HG02943 (cell line): ENCODE results near the gene SND1.

Source experiments
- ATAC-seq: cut with Tn5 transposase; IDR thresholded peaks from one replicate; pipeline ENCODE4 v1.9.1; 2021; ENCODE audit warnings: mild to moderate bottlenecking, low read depth, moderate library complexity; ENCODE audit not compliant: unreplicated experiment

Gene SND1

DNA sequence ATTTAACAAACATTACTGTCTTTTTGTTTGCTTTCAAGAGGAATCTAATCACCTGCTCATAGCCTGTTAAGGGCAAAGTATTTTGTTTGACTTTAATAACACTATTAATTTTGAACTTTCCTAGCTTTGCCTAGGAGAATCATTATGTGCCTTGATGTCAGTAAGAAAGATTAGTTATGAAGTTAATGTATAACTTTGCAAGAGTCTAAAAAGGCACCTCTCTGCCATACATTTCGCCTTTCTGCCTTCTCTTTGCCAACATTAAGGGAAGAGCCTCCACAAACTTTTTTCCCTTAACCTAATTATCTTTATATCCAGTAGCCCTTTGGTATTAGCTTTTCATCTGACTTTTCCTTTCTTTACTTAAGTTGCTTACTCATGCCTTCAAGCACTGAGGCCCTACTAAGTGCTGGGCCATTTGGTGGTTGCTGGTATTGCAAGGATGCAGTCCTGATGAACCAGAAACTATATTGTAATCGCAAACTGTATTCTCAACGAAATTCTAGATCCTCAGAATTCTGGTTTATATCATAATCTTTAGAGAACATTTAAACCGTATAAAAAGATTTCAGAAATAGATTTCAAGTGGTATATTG, 108.5 kb downstream of the SND1 start:
- ATAC-seq = no peak

DNA sequence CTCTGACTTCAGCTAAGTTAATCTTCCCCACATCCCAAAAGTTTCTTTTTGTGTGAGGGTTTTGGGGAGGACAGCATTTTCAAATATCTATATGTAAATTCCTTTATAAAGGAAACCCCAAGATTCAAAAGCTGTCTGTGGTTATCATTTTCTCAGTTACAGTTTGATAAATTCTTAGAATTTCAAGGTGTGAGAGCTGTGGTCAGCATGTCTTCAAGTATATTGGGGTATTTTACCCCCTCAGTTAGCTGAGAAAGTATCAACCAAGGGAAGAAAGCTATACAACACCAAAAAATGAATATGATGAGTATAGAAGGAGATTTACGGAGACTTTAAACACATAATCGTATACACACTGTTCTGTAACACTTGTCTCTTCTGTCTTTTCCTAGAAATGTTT, 109.2 kb downstream of the SND1 start:
- no peak for ATAC-seq

DNA sequence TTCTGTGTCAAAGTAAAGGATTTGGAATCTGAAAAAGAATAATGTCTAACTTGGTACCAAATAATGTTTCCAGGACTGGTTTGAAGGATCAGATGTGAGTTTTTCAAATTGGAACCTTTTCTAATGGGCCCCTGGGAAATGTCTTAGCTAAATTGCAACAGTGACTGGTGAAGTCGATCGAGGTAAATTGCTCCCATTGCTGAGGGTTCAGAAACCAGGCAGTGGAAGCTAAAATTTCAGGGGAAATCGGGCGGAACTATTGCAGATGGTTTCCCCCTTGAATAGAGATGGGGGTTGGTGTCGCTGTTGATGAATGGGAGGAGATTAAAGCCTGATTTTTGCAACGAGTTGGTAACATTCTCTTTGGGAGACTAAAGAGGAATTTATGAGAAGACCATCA, 112.7 kb downstream of the SND1 start:
- no peak for ATAC-seq

DNA sequence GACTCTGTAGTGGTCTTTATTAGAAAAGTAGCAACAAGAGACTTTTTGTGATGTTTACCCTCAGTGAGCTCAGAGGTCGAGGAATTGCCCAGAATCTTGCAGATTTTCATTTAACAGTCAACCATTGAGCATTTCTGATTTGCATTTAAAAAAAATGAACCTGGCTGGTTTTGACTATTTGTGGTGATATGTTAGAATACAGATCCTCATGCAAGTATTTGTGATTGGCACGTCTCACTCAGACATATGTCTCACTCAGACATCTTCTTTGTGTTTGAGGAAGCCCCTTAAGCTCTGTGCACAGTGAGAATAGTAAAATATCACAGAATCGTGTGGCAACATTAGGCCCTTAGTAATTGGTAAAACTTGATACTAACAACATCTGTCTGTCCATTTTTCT, 113.2 kb downstream of the SND1 start:
- no peak for ATAC-seq

DNA sequence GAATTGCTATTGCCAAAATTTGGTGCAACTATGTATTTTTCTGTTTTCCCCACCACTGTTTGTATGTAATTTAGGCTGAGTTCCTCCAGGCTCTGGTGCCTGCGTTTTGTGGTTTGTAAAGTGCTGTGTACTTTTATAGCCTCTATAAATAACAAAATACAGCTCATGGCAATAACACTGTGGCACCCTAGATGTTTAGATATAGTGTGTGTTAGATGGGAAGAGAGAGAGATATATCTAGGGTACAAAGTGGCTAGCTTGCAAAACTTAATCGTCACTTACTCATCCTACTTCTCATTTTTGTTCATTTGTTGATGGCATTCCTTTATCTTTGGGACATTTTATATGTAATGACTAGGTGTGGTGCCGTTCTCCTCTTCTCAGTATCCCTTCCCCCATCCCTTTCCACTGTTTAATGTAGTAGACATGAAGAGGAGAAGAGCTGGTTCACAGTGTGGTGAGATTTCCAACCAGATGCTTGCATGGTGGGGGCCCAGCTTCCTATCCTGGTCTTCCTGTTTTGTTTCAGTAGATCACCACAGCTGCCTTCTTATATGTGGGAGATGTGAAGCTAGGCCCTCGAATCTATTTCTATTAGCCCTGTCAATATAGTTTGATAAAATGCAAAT, 115.0 kb downstream of the SND1 start:
- ATAC-seq = no peak

DNA sequence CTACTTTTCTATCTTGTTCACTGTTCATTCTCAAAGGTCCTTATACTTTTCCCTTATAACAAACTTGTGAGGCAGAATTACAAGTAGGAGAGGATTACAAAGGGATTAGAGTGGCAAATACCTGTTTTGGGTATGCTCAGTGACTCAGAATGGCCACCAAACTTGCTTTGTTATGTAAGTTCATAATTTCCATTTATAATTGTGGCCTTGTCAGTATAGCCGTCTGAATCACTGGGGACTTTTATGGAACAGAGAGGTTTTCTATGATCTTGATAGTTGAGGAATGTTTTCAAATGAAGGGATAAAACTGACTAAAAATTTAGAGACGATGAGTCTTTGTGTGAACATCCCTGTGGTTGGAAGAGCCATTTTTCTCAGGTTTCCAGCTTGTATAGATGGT, 116.2 kb downstream of the SND1 start:
- ATAC-seq = no peak

DNA sequence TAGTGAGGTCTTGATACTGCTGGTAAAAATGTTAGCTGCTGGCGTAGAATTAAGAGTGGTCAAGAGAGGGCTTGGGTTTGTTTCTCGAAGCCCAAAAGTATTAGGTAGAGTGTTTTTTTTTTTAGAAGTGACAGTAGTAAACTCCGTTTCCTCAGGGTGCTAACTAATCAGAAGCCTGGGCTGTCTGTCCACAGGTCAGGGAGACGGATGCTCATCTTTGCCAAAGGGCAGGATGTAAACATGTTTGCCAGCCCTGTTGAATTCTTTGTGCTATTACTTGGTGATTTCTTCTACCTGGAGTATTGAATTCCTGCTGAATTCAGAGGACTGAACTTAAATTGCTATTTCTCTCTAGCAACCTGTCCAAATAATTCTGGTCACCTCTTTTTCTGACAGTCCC, 117.1 kb downstream of the SND1 start:
- no peak for ATAC-seq

DNA sequence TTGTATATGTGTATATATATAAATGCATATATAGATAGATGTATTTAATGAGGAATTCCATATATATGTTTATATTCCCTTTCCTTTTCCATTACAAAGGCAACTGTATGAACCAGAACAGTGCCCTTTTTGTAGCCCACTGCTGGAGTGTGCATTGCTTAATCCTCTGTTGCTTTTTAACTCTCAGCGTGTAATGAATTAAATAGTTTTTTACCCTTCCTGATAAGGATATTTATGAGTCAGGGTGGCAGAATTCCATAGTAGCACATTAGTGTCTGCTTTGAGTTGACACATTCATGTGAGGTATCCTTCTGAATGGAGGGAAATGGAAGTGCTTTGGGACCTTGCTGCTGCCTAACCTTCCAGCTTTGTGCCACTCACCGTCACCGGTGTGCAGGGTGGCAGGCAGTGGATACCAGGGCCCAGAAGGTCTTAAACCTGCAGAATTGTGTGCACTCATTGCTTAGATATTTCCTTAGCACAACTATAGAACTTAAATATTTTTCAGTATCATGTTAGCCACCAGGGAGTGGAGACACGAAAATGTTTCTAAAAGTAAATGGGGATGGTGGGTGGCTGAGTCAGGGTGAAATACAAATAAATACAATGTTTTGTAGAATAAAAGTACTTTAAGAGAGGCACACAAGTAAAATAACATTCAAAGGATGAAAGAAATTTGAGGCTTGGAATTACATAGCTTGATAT, 117.9 kb downstream of the SND1 start:
- no peak for ATAC-seq

DNA sequence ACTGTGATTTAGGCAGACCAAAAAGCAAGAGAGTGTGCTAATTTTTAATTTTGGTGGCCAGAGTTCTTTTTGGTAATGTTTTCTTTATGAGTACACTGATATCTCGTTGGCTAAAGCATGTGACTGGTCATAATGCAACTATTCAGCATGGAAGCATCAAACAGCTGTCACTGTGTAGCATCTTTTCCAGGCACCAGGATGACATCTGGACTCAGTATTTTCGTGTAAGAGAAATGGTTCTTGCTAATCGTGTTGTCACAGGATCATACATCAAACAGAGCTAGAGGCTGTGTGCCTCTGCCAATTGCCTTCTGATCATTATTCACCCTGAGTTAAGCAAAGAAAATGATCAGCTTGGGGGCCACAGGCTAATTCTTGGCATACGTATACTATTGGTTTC, 118.9 kb downstream of the SND1 start:
- no peak for ATAC-seq

DNA sequence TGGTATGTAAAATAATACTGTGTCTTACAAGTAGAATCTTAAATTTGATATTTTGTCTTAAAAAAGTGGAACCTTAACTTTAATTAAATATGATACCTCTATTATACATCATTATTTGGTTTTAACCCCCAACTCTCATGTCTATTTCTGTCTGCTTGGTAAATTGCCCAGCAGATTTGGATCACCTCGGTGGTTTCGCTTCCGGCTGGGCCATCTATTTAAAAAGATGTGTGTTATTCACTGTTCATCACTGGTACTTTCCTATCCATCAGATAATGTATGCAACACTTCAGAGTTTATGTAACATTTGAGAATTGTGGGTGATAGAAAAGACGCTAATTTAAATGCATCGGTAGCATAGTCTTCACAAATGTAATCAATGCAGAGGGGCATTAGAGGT, 119.7 kb downstream of the SND1 start:
- ATAC-seq = no peak

DNA sequence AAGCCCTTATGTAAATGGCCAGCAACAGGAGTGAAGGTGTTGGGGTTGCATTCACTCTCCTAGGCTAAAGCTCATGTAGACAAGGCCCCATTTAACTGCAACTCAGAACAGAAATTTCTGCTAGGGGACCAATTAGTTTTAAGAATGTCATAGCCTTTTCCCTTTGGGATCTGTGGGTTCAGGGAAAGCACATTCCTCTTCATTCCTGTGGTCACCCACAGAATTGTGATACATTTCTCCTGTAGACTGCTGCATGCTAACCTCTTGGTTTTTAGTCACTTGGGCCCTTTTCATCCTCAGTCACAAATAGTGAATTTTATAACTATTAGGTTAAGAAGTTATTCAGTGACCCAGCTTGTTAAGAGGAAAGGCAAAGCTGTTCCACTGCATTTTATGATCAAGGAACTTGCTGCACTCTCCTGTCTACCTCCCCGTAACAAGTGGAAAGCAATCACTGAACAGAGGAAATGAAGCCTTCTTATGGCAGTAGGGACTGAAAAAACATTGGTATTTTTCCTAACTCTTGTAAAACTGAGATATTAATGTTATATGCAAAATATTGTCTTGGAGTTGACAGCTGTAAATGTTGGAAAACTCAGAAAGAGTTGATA, 124.9 kb downstream of the SND1 start:
- ATAC-seq = no peak

DNA sequence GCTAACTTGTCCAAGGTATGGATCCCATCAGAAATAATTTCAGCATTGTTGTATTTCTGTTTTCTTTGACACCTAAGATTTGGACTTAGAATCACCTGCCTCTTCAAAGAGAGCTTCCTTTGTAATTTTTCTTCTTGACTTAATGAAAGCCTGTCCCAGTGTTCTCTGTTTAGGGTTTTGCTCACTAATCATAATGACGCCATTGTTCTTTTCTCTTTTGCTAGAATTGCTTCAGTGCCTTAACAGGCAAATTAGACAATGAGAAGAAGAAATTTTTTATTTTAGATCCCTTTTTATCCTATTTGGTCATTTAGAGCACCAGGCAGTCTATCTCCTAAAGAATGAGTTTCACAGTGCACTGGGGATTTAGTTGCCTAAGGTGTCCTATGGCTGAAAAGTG, 128.5 kb downstream of the SND1 start:
- ATAC-seq = no peak

DNA sequence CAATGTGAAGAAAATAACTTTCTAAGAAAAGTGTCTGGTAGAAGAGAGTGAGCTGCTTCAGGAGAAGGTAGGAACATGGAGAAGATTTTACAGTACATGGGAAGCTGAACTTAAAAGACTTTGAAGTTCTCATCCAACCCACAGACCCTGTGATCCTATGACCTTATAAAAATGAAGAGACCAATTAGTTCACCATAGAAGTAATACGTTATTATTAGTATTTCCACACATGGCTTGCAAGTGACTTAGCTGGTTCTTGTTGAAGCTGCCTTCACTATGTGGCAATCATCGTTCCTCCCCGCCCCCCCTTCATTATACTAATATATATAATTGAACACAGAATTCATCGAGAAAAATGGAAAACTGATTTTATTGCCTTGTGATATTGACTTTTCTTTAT, 129.1 kb downstream of the SND1 start:
- ATAC-seq = no peak

DNA sequence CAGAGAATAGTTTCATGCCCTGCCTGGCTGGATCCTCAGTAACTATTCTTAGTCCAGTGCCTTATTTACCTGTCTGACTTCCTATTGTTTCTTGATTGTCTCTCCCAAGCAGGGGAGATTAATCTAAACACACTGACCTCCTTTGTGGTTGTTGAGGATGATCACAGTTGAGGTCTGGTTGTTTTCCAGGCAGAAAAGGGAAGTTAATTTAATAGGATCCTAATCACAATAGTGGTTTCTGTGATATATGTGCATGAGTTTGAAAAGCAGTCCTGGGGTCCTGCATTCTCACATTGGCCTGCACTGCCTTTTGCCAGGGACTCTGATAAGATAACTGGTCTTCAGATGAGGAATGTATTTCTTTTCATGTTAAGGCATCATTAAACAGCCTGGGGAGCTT, 130.1 kb downstream of the SND1 start:
- ATAC-seq = no peak

DNA sequence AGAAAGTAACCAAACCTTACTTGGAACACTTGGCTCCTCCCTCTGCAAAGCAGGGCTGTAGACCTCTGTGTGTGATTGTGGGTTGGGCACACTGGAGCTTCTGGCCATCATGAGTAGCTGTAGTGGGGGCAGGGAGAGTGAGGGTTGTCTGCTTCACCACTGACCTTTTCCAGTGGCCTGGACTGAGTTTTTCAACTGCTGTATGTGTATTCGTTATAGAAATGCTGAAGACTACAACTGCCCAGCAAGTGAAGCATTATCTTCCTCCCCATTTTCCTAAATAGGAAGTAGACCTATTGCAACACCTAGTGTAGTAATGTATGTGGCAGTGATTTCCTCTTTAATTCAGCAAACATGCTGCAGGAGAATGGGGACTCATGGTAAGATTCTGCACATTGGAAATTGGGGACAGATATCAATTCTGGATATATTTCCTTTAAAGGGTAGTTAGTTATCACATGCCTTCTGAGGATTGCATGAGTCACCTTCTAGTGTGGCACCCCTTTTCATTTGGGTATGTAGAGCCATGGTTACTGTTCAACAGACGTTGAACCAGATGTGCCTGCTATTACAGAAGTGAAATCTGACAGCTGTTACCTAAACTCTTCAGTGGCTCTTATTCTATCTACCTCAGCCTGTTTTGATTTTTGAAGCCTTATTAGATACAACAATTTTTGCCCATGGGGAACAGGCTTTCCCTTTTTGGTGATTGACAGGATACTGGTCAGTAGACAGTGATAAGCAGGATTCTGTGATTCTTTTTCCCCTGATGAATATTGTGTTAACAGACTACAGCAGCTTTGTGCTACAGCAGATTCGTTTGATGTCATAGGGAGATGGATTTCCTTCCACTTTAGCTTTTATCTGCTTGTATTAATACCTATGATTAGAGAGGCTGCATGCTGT, 130.9 kb downstream of the SND1 start:
- ATAC-seq = peak; percentile 88

DNA sequence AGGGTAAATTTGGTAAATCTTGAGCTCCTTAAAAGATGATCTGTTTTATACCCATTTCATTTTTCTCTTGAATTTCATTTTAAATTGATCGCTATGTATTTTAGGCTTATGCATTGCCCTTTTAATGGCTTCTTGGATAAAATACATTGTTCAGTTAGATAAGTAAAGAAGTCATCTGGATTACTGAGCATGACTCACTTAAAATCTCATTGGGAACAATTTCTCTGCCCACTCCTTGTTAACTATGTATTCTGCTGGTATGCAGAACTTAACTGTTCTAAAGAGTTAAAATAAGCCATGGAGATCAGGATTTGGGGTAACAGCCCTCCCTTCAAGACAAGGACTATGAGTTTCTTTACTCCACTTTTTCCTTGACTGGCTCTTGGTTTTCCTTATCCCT, 134.2 kb downstream of the SND1 start:
- no peak for ATAC-seq

DNA sequence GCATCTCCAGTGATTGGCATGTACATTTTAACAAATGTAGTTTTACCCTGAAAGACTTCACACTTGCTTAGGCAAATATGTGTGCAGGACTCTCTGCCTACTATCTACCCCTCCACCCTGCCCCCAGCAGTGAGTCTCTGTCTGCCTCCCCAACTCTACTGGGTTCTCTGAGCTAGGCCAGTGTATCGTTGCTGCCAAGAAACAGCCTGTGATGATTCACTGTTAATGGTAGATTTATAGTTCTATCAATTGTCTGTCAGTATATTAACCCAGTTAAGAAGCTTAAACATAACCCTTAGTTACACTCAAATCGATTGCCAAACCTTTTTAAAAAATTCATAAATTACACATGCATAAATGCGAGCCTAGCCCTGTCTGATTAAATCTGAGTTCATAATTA, 137.0 kb downstream of the SND1 start:
- no peak for ATAC-seq

DNA sequence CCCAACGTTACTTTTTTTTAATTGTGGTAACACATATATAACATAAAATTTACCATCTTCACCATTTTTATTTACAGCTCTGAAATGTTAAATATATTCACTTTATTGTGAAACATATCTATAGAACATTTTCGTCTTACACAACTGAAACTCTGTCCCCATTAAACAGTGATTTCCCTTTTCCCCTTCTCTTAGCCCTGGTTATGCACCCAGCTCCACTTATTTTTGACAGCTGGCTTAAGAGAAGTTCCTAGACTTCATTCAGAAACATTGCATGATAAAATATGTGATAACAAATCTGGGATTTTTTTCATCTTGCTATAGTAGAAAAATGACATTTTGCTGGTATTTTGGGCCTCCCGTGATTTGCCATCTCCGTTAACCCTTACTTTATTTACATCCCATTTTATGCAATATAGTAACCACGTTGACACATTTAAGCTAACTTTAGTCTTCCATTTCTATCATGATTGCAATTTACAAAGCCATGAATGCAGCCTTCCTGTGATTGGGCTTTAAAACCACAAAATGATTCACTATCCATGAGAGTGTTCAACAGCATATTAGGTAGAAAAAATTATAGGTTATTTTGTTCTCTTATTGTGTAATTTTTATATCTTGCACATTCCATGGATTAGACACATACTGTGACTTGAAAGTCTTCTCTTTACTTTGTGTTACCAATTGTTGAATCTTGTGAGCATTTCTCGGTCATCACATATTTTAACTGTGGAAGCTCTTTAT, 139.6 kb downstream of the SND1 start:
- ATAC-seq = no peak

DNA sequence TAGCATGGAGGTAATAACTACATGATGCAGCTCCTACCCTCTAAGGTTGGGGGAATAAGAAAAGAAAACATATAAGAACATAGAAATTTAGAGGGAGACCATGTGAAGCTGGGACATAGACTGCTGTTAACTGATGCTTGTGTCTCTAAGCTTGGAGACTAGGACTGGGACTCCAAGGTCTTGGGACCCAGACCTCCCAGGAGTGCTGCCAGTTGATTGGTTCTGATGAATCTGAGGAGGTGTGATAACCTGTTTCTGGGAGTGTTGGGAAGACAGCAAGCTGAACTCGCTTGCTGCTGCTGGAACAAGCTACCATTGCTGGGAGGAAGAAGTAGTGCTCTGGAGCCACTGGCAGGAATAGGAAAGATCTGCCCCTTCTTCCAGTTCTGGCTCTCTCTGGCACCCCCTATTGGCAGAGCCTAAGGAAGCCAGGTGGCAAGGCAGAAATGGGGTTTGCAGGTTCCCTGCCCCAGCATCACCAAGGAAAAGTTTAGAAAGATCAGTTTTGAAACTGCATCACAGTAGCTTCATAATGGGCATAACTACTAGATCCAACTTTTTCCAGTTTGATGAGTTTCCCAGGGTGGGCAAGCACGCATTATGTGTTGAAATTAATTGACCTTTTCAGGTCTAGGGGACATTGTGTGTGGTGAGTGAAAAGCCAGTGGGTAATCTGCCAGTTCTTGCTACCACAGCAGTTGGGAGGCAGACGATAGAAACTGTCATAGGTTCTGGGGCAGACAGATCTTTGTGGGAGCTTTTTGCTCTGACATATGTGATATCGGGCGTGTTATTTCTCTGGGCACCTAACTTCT, 140.7 kb downstream of the SND1 start:
- no peak for ATAC-seq
